NCI-H1048 (cell line): ENCODE measurements around the gene ZNF8.
"Not testable (repeated sequence)": the region's sequence is repeated elsewhere in the genome, so short reads cannot be mapped to it uniquely, and the experiment has no call there.

Source experiments
- DNase-seq: peaks from one replicate; lab custom pipeline; 2025; lab: John Stamatoyannopoulos, UW

Gene ZNF8

GRCh38 chr19:58296104-58296503, 17.3 kb downstream of the ZNF8 start:
- no peak for DNase-seq

GRCh38 chr19:58300620-58301019, 21.9 kb downstream of the ZNF8 start:
- no peak for DNase-seq

- no peak for DNase-seq
Observed at GRCh38 chr19:58304255-58304654, 25.5 kb downstream of the ZNF8 start.

- no peak for DNase-seq
Observed at GRCh38 chr19:58304748-58305064, 26.0 kb downstream of the ZNF8 start.

GRCh38 chr19:58305065-58305931, 26.5 kb downstream of the ZNF8 start, which contains the start of gene ERVK3-1:
TSS of gene ERVK3-1 (plus strand) at chr19:58305377. CDS start at chr19:58312169, 6,792 bp downstream.
- DNase-seq: peak; percentile 95

GRCh38 chr19:58305932-58306323, 27.2 kb downstream of the ZNF8 start:
- DNase-seq: no peak

- DNase-seq: no peak
Observed at GRCh38 chr19:58307736-58308135, 29.0 kb downstream of the ZNF8 start.

- not testable (repeated sequence) for DNase-seq
Observed at GRCh38 chr19:58310685-58311084, 31.9 kb downstream of the ZNF8 start.

- DNase-seq: no peak
Observed at GRCh38 chr19:58311345-58311865, 32.6 kb downstream of the ZNF8 start.

GRCh38 chr19:58315580-58315979, 36.8 kb downstream of the ZNF8 start:
- no peak for DNase-seq

- DNase-seq: no peak
Observed at GRCh38 chr19:58317476-58318072, 38.8 kb downstream of the ZNF8 start.

- no peak for DNase-seq
Observed at GRCh38 chr19:58318297-58318696, 39.5 kb downstream of the ZNF8 start.

GRCh38 chr19:58319241-58319640, 40.5 kb downstream of the ZNF8 start:
- DNase-seq: no peak

GRCh38 chr19:58325311-58326022, 46.7 kb downstream of the ZNF8 start:
- DNase-seq: no peak

- no peak for DNase-seq
Observed at GRCh38 chr19:58326501-58326913, 47.8 kb downstream of the ZNF8 start.

GRCh38 chr19:58326914-58327726, 48.4 kb downstream of the ZNF8 start, which contains the start of gene ZSCAN22:
TSS of gene ZSCAN22 (plus strand) at chr19:58326994. CDS start at chr19:58334803, 7,809 bp downstream.
- peak; percentile 82 for DNase-seq

GRCh38 chr19:58328999-58329398, 50.2 kb downstream of the ZNF8 start:
- DNase-seq: no peak

GRCh38 chr19:58330458-58330857, 51.7 kb downstream of the ZNF8 start:
- DNase-seq: no peak

- no peak for DNase-seq
Observed at GRCh38 chr19:58332697-58333096, 53.9 kb downstream of the ZNF8 start.

- no peak for DNase-seq
Observed at GRCh38 chr19:58334691-58335249, 56.0 kb downstream of the ZNF8 start.

- no peak for DNase-seq
Observed at GRCh38 chr19:58335630-58336029, 56.9 kb downstream of the ZNF8 start.
